ENCODE results near the gene MRPS11.

DNA sequence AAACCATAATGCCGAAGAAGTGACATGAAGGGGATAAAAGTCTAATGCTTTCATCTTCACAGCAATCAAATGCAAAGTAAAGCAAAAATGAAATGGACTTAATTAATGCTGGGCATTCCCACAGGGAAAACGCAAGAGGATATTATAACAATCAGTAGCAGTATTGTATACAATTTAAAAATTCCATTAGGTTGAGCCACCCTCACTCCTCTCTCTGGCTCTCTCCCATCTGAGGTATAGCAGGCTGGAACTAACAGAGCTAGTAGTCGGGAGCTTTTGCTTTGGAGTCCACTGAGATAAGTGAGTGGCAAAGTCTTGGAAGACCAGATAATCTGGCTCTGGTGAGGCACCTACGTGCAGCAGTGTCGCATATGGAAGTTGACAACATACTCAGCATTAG lies 45.1 kb downstream of the MRPS11 start:
- TF ChIP-seq, protein P1, sequence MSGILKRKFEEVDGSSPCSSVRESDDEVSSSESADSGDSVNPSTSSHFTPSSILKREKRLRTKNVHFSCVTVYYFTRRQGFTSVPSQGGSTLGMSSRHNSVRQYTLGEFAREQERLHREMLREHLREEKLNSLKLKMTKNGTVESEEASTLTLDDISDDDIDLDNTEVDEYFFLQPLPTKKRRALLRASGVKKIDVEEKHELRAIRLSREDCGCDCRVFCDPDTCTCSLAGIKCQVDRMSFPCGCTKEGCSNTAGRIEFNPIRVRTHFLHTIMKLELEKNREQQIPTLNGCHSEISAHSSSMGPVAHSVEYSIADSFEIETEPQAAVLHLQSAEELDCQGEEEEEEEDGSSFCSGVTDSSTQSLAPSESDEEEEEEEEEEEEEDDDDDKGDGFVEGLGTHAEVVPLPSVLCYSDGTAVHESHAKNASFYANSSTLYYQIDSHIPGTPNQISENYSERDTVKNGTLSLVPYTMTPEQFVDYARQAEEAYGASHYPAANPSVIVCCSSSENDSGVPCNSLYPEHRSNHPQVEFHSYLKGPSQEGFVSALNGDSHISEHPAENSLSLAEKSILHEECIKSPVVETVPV (CRISPR knock-in tag; IDR thresholded peaks at IDR 0.05) = no peak
- TF ChIP-seq RARB (CRISPR knock-in tag; IDR thresholded peaks at IDR 0.05) (no peak), TOX (CRISPR knock-in tag; IDR thresholded peaks at IDR 0.05; ENCODE audit: borderline replicate concordance) (no peak), CSDC2 (CRISPR knock-in tag; IDR thresholded peaks at IDR 0.05) (no peak), SNAI2 (CRISPR knock-in tag; IDR thresholded peaks at IDR 0.05) (no peak), GLIS3 (CRISPR knock-in tag; IDR thresholded peaks at IDR 0.05) (no peak), ZNF8 (CRISPR knock-in tag; IDR thresholded peaks at IDR 0.05) (no peak)
- TF ChIP-seq, protein P2, sequence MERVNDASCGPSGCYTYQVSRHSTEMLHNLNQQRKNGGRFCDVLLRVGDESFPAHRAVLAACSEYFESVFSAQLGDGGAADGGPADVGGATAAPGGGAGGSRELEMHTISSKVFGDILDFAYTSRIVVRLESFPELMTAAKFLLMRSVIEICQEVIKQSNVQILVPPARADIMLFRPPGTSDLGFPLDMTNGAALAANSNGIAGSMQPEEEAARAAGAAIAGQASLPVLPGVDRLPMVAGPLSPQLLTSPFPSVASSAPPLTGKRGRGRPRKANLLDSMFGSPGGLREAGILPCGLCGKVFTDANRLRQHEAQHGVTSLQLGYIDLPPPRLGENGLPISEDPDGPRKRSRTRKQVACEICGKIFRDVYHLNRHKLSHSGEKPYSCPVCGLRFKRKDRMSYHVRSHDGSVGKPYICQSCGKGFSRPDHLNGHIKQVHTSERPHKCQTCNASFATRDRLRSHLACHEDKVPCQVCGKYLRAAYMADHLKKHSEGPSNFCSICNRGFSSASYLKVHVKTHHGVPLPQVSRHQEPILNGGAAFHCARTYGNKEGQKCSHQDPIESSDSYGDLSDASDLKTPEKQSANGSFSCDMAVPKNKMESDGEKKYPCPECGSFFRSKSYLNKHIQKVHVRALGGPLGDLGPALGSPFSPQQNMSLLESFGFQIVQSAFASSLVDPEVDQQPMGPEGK (CRISPR knock-in tag; IDR thresholded peaks at IDR 0.05; ENCODE audit: borderline replicate concordance) = no peak
